Neural progenitor cell (in vitro differentiated cells): ENCODE measurements around the gene TIGD7. TPM values are rescaled to one million over a fixed set of nuclear protein-coding genes. Genes with fewer than 3 reads are reported as not detected.

ENCODE experiments used
- DNase-seq: peaks from one replicate; pipeline ENCODE4 v3.0.0-alpha.2; 2016; ENCODE audit warnings: low spot score
- H2AFZ ChIP-seq: fragments of 200-600 bp; sonication (generic); replicated peaks from 2 replicates; pipeline ENCODE4 v1.6.1; 2016; ENCODE audit warnings: antibody characterized with exemption
- H3F3A ChIP-seq: fragments of 200-600 bp; sonication (generic); 2 replicates; pipeline ENCODE4 v1.6.1; 2016; ENCODE audit warnings: antibody characterized with exemption, low read depth
- H3K27ac ChIP-seq: fragments of 200-600 bp; sonication (generic); 2 replicates; pipeline ENCODE4 v1.5.1; 2016; ENCODE audit warnings: mild to moderate bottlenecking
- H3K27me3 ChIP-seq: fragments of 200-600 bp; sonication (generic); 2 replicates; pipeline ENCODE4 v1.6.1; 2016; ENCODE audit warnings: mild to moderate bottlenecking, moderate library complexity
- H3K36me3 ChIP-seq: fragments of 200-600 bp; sonication (generic); 2 replicates; pipeline ENCODE4 v1.5.1; 2016
- H3K4me1 ChIP-seq: fragments of 200-600 bp; sonication (generic); 2 replicates; pipeline ENCODE4 v1.6.1; 2016; ENCODE audit warnings: mixed run types
- H3K4me2 ChIP-seq: fragments of 200-600 bp; sonication (generic); 2 replicates; pipeline ENCODE4 v1.6.1; 2016
- H3K4me3 ChIP-seq: fragments of 200-600 bp; sonication (generic); 2 replicates; pipeline ENCODE4 v1.5.1; 2016
- H3K79me2 ChIP-seq: fragments of 200-600 bp; sonication (generic); 2 replicates; pipeline ENCODE4 v1.6.1; 2016; ENCODE audit warnings: low read depth
- H3K9ac ChIP-seq: fragments of 200-600 bp; sonication (generic); 2 replicates; pipeline ENCODE4 v1.6.1; 2016
- H3K9me3 ChIP-seq: fragments of 200-600 bp; sonication (generic); 2 replicates; pipeline ENCODE4 v1.5.1; 2016; ENCODE audit warnings: low read depth
- H4K20me1 ChIP-seq: fragments of 200-600 bp; sonication (generic); 2 replicates; pipeline ENCODE4 v1.6.1; 2016; ENCODE audit warnings: low read depth
- H3K27ac Mint-ChIP-seq: 3 replicates; pipeline ENCODE4 v1.8.0; 2021; ENCODE audit warnings: mixed read lengths
- H3K27me3 Mint-ChIP-seq: 2 replicates; pipeline ENCODE4 v1.8.0; 2022; ENCODE audit warnings: low read depth, mild to moderate bottlenecking, inconsistent platforms, moderate library complexity, mixed read lengths; ENCODE audit not compliant: insufficient read depth
- H3K36me3 Mint-ChIP-seq: 3 replicates; pipeline ENCODE4 v1.8.0; 2021; ENCODE audit warnings: mixed read lengths
- H3K4me1 Mint-ChIP-seq: 3 replicates; pipeline ENCODE4 v1.8.0; 2021; ENCODE audit warnings: mixed read lengths
- H3K4me3 Mint-ChIP-seq: 3 replicates; pipeline ENCODE4 v1.8.0; 2021; ENCODE audit warnings: mild to moderate bottlenecking, moderate library complexity, mixed read lengths
- H3K9me3 Mint-ChIP-seq: 3 replicates; pipeline ENCODE4 v1.8.0; 2020; ENCODE audit warnings: mixed read lengths
- EZH2 ChIP-seq: fragments of 200-600 bp; sonication (generic); IDR thresholded peaks from 2 replicates; pipeline ENCODE4 v1.6.1; 2017; ENCODE audit warnings: antibody characterized with exemption, mild to moderate bottlenecking, moderate library complexity
- EZH2phosphoT487 ChIP-seq: fragments of 200-600 bp; sonication (generic); IDR thresholded peaks from 2 replicates; pipeline ENCODE4 v1.6.1; 2017; ENCODE audit warnings: antibody characterized with exemption
- total RNA-seq: library from RNA; depleted of rRNA; stranded (reverse); fragments of >200 nt; gene quantifications from 2 replicates; pipeline ENCODE4 v1.2.3, GENCODE V29; 2015; ENCODE audit warnings: low replicate concordance
- TF ChIP-seq, protein P1 (sequence below): fragments of 200-600 bp; sonication (generic); IDR thresholded peaks from 2 replicates; pipeline ENCODE4 v1.5.1; 2017; ENCODE audit warnings: antibody characterized with exemption, mild to moderate bottlenecking

TIGD7 gene
- total RNA-seq, 1 donor from 2014 or later, result 10.6 TPM

DNA sequence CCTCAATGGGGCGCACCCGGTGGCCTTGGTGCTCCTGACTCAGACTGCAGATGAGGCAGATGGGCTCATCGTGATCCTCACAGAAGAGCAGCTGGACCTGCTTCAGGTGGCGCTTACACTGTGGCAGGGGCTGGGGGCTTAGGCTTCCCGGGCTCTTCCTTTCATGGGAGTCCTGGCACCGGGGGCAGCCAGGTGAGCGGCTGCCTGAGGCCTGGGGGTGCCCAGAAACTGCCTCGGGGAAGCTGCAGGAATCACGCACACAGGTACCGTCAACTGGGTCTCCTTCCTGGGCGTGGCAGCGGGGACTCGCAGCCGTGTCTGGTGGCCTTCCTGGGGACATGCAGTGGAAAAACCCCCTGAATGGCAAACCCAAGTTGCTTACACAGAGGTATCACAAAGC, 55.8 kb downstream of the TIGD7 start:
- Histone ChIP-seq H3K79me2 (no peaks in the 10 kb centered on the region), H4K20me1 (no peaks in the 10 kb centered on the region), H3K4me3 (no peak overlapping the region), H3F3A (no peaks in the 10 kb centered on the region), H3K4me2 (no peak overlapping the region), H2AFZ (no peak overlapping the region), H3K36me3 (no peaks in the 10 kb centered on the region), H3K27ac (no peak overlapping the region), H3K9me3 (no peaks in the 10 kb centered on the region), H3K27me3 (no peaks in the 10 kb centered on the region), H3K4me1 (no peaks in the 10 kb centered on the region), H3K9ac (no peak overlapping the region)
- DNase-seq, result no peak
- Mint-ChIP-seq H3K9me3 (peaks cover 3% of the 10 kb centered on the region), H3K36me3 (no peaks in the 10 kb centered on the region), H3K27ac (no peak overlapping the region), H3K4me3 (no peak overlapping the region), H3K4me1 (no peaks in the 10 kb centered on the region), H3K27me3 (peaks cover 18% of the 10 kb centered on the region)
- TF ChIP-seq EZH2phosphoT487 (no peak), EZH2 (no peak)
- TF ChIP-seq, protein P1, sequence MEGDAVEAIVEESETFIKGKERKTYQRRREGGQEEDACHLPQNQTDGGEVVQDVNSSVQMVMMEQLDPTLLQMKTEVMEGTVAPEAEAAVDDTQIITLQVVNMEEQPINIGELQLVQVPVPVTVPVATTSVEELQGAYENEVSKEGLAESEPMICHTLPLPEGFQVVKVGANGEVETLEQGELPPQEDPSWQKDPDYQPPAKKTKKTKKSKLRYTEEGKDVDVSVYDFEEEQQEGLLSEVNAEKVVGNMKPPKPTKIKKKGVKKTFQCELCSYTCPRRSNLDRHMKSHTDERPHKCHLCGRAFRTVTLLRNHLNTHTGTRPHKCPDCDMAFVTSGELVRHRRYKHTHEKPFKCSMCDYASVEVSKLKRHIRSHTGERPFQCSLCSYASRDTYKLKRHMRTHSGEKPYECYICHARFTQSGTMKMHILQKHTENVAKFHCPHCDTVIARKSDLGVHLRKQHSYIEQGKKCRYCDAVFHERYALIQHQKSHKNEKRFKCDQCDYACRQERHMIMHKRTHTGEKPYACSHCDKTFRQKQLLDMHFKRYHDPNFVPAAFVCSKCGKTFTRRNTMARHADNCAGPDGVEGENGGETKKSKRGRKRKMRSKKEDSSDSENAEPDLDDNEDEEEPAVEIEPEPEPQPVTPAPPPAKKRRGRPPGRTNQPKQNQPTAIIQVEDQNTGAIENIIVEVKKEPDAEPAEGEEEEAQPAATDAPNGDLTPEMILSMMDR, result no peak

DNA sequence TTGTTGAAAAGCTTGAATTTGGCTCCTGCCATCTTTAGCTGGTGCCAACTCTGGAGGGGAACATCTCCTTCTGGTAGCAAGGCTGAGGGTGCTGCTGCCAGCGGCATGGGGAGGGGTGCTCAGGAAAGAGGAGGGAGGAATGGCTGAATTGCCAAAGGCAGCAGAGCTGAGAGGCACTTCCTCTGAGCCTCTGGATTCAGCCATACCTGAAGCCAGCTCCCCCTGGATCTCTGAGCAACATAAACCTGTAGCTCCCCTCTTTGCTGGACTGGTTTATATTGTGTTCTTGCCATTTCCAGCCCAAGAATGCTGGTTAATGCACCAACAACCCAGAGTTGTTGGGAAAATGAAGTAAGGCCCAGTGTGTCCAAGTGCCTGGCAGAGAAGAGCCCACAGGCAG, 56.2 kb downstream of the TIGD7 start:
- Mint-ChIP-seq H3K4me3 (no peak overlapping the region), H3K27ac (no peak overlapping the region)

More for the DNA sequence above, 56.2 kb downstream of the TIGD7 start:
- peaks cover 19% of the 10 kb centered on the region for H3K27me3 Mint-ChIP-seq
- no peak for DNase-seq
- no peaks in the 10 kb centered on the region for H3K79me2 ChIP-seq
- no peak overlapping the region for H3K4me2 ChIP-seq
- H3K9me3 ChIP-seq, result no peaks in the 10 kb centered on the region
- H3K4me1 Mint-ChIP-seq, result no peaks in the 10 kb centered on the region
- no peaks in the 10 kb centered on the region for H3K36me3 ChIP-seq
- H3K36me3 Mint-ChIP-seq, result no peaks in the 10 kb centered on the region
- no peak overlapping the region for H3K4me3 ChIP-seq
- no peak overlapping the region for H3K9ac ChIP-seq
- H2AFZ ChIP-seq, result no peak overlapping the region
- no peaks in the 10 kb centered on the region for H3K4me1 ChIP-seq
- no peaks in the 10 kb centered on the region for H3K27me3 ChIP-seq
- TF ChIP-seq EZH2 (no peak), EZH2phosphoT487 (no peak)
- TF ChIP-seq, protein P1, result no peak
- peaks cover 3% of the 10 kb centered on the region for H3K9me3 Mint-ChIP-seq
- H4K20me1 ChIP-seq, result no peaks in the 10 kb centered on the region
- no peak overlapping the region for H3K27ac ChIP-seq
- H3F3A ChIP-seq, result no peaks in the 10 kb centered on the region

Other genes with a start within 250 kb of the TIGD7 start
- gene IL32, start 239.8 kb downstream of the TIGD7 start, total RNA-seq, result 1.4 TPM in 1 of 2 replicates, not detected in the other
- gene ZSCAN10, start 206.1 kb downstream of the TIGD7 start, total RNA-seq, result 5.4 and 16.2 TPM in 2 replicates
- 5.4 and 19.6 TPM in 2 replicates for gene ZNF205, start 192.8 kb downstream of the TIGD7 start, total RNA-seq
- gene ZNF213, start 170.4 kb downstream of the TIGD7 start, total RNA-seq, result 1.3 and 4.0 TPM in 2 replicates
- not detected in 2 replicates for gene OR1F1, start 117.2 kb downstream of the TIGD7 start, total RNA-seq
- gene ZNF200, start 70.3 kb downstream of the TIGD7 start, total RNA-seq, result 9.4 and 10.1 TPM in 2 replicates
- not detected in 2 replicates for gene MEFV, start 48.8 kb downstream of the TIGD7 start, total RNA-seq
- gene ZNF263, start 21.9 kb downstream of the TIGD7 start, total RNA-seq, result 30.1 and 40.8 TPM in 2 replicates
- 30.4 and 36.3 TPM in 2 replicates for gene ZNF75A, start 67 bp upstream of the TIGD7 start, total RNA-seq
- not detected in 2 replicates for gene OR2C1, start 50.5 kb upstream of the TIGD7 start, total RNA-seq
- gene ZSCAN32, start 95.6 kb upstream of the TIGD7 start, total RNA-seq, result 15.8 and 19.3 TPM in 2 replicates
- gene ZNF174, start 95.8 kb upstream of the TIGD7 start, total RNA-seq, result 9.9 and 17.8 TPM in 2 replicates
- 1.4 and 2.2 TPM in 2 replicates for gene ZNF597, start 138.1 kb upstream of the TIGD7 start, total RNA-seq
- gene NAA60, start 138.2 kb upstream of the TIGD7 start, total RNA-seq, result 14.8 and 21.3 TPM in 2 replicates
- gene C16orf90, start 190.1 kb upstream of the TIGD7 start, total RNA-seq, result not detected in 2 replicates
- 26.7 and 40.8 TPM in 2 replicates for gene CLUAP1, start 195.6 kb upstream of the TIGD7 start, total RNA-seq